K562 (cell line): ENCODE data around the gene GOSR1. TPM values are rescaled to one million over a fixed set of nuclear protein-coding genes. Genes with fewer than 3 reads are reported as not detected.
A peak's percentile ranks its signal among the peaks of the same experiment; 100 is the strongest.

Experiments
- BMI1 ChIP-seq: fragments of 150-350 bp; IDR thresholded peaks from 2 replicates; pipeline ENCODE4 v1.6.1; 2014; ENCODE audit warnings: low read length
- BRD4 ChIP-seq: fragments of 200-600 bp; sonication (generic); IDR thresholded peaks from 2 replicates; pipeline ENCODE4 v1.6.1; 2017; ENCODE audit warnings: inconsistent platforms
- BRF1 ChIP-seq: IDR thresholded peaks from 3 replicates; pipeline ENCODE4 v1.6.1; 2011; ENCODE audit warnings: borderline replicate concordance, mild to moderate bottlenecking; ENCODE audit not compliant: insufficient read length; ENCODE audit errors: extremely low read depth
- CCNT2 ChIP-seq: IDR thresholded peaks from 2 replicates; pipeline ENCODE4 v1.6.1; 2011; ENCODE audit warnings: borderline replicate concordance, low read depth, mild to moderate bottlenecking, moderate library complexity, mixed read lengths, low read length; ENCODE audit not compliant: insufficient read length; ENCODE audit errors: extremely low read depth
- CREB5 ChIP-seq: fragments of 250-450 bp; sonication (Bioruptor Pico); IDR thresholded peaks from 2 replicates; pipeline ENCODE4 v1.5.0; 2020; ENCODE audit warnings: mild to moderate bottlenecking
- ESRRB ChIP-seq: fragments of 250-450 bp; sonication (Bioruptor Pico); IDR thresholded peaks from 2 replicates; pipeline ENCODE4 v1.5.0; 2020; ENCODE audit warnings: mild to moderate bottlenecking, moderate library complexity, borderline replicate concordance
- OTX1 ChIP-seq: fragments of 450-650 bp; formaldehyde crosslinking; IDR thresholded peaks from 2 replicates; pipeline ENCODE4 v1.4.0; 2022; ENCODE audit warnings: mild to moderate bottlenecking
- POLR2AphosphoS2 ChIP-seq: IDR thresholded peaks from 2 replicates; pipeline ENCODE4 v1.6.1; 2012; ENCODE audit warnings: low read length, improper control_type of control experiment
- POLR2H ChIP-seq: IDR thresholded peaks from 2 replicates; pipeline ENCODE4 v1.6.1; 2016; ENCODE audit warnings: missing genetic modification characterization, low read depth, mild to moderate bottlenecking, control low read depth, missing compliant biosample characterization, moderate library complexity
- PYGO2 ChIP-seq: fragments of 450-650 bp; IDR thresholded peaks from 2 replicates; pipeline ENCODE4 v1.6.1; 2016; ENCODE audit warnings: mild to moderate bottlenecking, missing genetic modification characterization, moderate library complexity, missing compliant biosample characterization
- RBFOX2 ChIP-seq: fragments of 200-400 bp; formaldehyde crosslinking; IDR thresholded peaks from 2 replicates; pipeline ENCODE4 v1.6.1; 2017; ENCODE audit warnings: low read depth, mild to moderate bottlenecking, low read length, moderate library complexity
- SIN3B ChIP-seq: fragments of 450-650 bp; IDR thresholded peaks from 2 replicates; pipeline ENCODE4 v1.6.1; 2017; ENCODE audit warnings: low read depth, mild to moderate bottlenecking, moderate library complexity
- TAF7 ChIP-seq: fragments of 450-650 bp; IDR thresholded peaks from 2 replicates; pipeline ENCODE4 v1.6.1; 2016; ENCODE audit warnings: missing genetic modification characterization, missing compliant biosample characterization
- TCF15 ChIP-seq: fragments of 250-450 bp; sonication (Bioruptor Pico); IDR thresholded peaks from 2 replicates; pipeline ENCODE4 v1.8.0; 2022; ENCODE audit warnings: moderate library complexity, mild to moderate bottlenecking, inconsistent platforms
- ZFPM2 ChIP-seq: fragments of 250-450 bp; sonication (Bioruptor Pico); IDR thresholded peaks from 2 replicates; pipeline ENCODE4 v1.5.1; 2022; ENCODE audit warnings: mild to moderate bottlenecking
- ZFX ChIP-seq: sonication (generic); formaldehyde crosslinking; IDR thresholded peaks from 2 replicates; pipeline ENCODE4 v1.8.0; 2022; ENCODE audit warnings: mild to moderate bottlenecking, missing genetic modification reagents, moderate library complexity
- polyA plus RNA-seq, 8 experiments: library from polyadenylated mRNA; depleted of rRNA in 4 of 8; stranded (reverse) in 5 of 8; unstranded in 3 of 8; fragments of >200 nt; fragmentation: Nextera tagmentation in 2 of 8; fragmentation: Illumina TruSeq in 1 of 8; extraction: Ambion mirVana in 2 of 8; extraction: Trizol in 1 of 8; gene quantifications; 2 replicates each; pipeline versions ENCODE4 v1.2.1 to v1.2.3, GENCODE V29; 2011 to 2014; ENCODE audit warnings: inconsistent platforms in 1 of 8, missing spikeins in 1 of 8
- total RNA-seq, 7 experiments: library from RNA; depleted of rRNA in 6 of 7; stranded (reverse); fragments of >200 nt in 6 of 7; fragmentation: Illumina TruSeq in 2 of 7; extraction: Trizol in 2 of 7; gene quantifications; 2 replicates each; pipeline versions ENCODE4 v1.2.1 to v1.2.3, GENCODE V29; 2011 to 2021; ENCODE audit warnings: low replicate concordance in 1 of 7

GOSR1 gene
- total and polyA plus RNA-seq, 9 of the 15 experiments (the other 6 are each of a cell fraction or from before 2014, with no cell fraction given): 17.6 to 95.5 (median 33.3) TPM

GRCh38 chr17:30576326-30576861, 99.2 kb downstream of the GOSR1 start (continued):
- TF ChIP-seq SIN3B: no peak
- no peak for TF ChIP-seq BRD4
- TF ChIP-seq ZFPM2 (CRISPR knock-in tag): no peak
- TF ChIP-seq OTX1: no peak
- TF ChIP-seq TAF7 (tag): no peak
- TF ChIP-seq BRF1: no peak
- TF ChIP-seq BMI1: no peak
- no peak for TF ChIP-seq ESRRB
- TF ChIP-seq TCF15 (CRISPR knock-in tag): no peak
- TF ChIP-seq ZFX: no peak
- no peak for TF ChIP-seq POLR2AphosphoS2
- TF ChIP-seq PYGO2 (tag): no peak
- peak; percentile 77 for TF ChIP-seq RBFOX2
- TF ChIP-seq POLR2H (tag): no peak
- no peak for TF ChIP-seq CREB5
- no peak for TF ChIP-seq CCNT2

Other genes starting within 250 kb of the GOSR1 start
- gene SLC6A4, start 241.7 kb upstream of the GOSR1 start, total RNA-seq (2014; rRNA removed): 0.05 TPM in 1 of 2 replicates, not detected in the other
- gene SLC6A4, start 241.7 kb upstream of the GOSR1 start, total RNA-seq (2014; rRNA removed; fragmentation: Illumina TruSeq; extraction: Trizol): not detected in 2 replicates
- gene SLC6A4, start 241.7 kb upstream of the GOSR1 start, total RNA-seq (2015; rRNA removed; fragmentation: Illumina TruSeq; extraction: Trizol): not detected in 2 replicates
- gene SLC6A4, start 241.7 kb upstream of the GOSR1 start, total RNA-seq (2021): 0.09 TPM in 1 of 2 replicates, not detected in the other
- 0.07 TPM in 1 of 2 replicates, not detected in the other for gene SLC6A4, start 241.7 kb upstream of the GOSR1 start, polyA plus RNA-seq (2011; rRNA removed)
- 0.06 TPM in 1 of 2 replicates, not detected in the other for gene SLC6A4, start 241.7 kb upstream of the GOSR1 start, polyA plus RNA-seq (2014; fragmentation: Illumina TruSeq; extraction: Trizol)
- not detected for gene SLC6A4, start 241.7 kb upstream of the GOSR1 start, polyA plus RNA-seq (2014; fragmentation: Nextera tagmentation; extraction: Ambion mirVana)
- 0.05 TPM in 1 of 2 replicates, not detected in the other for gene SLC6A4, start 241.7 kb upstream of the GOSR1 start, polyA plus RNA-seq (2014; rRNA removed)
- gene BLMH, start 185.5 kb upstream of the GOSR1 start, total RNA-seq (2014; rRNA removed): 54.9 and 61.5 TPM in 2 replicates
- 103 and 110 TPM in 2 replicates for gene BLMH, start 185.5 kb upstream of the GOSR1 start, total RNA-seq (2014; rRNA removed; fragmentation: Illumina TruSeq; extraction: Trizol)
- gene BLMH, start 185.5 kb upstream of the GOSR1 start, total RNA-seq (2015; rRNA removed; fragmentation: Illumina TruSeq; extraction: Trizol): 75.8 and 78.7 TPM in 2 replicates
- gene BLMH, start 185.5 kb upstream of the GOSR1 start, total RNA-seq (2021): 106 and 118 TPM in 2 replicates
- gene BLMH, start 185.5 kb upstream of the GOSR1 start, polyA plus RNA-seq (2011; rRNA removed): 21.3 and 45.3 TPM in 2 replicates
- 103 and 113 TPM in 2 replicates for gene BLMH, start 185.5 kb upstream of the GOSR1 start, polyA plus RNA-seq (2014; fragmentation: Illumina TruSeq; extraction: Trizol)
- gene BLMH, start 185.5 kb upstream of the GOSR1 start, polyA plus RNA-seq (2014; fragmentation: Nextera tagmentation; extraction: Ambion mirVana): 10 to 100 TPM; 26.0 to 38.7 TPM
- 67.3 and 69.7 TPM in 2 replicates for gene BLMH, start 185.5 kb upstream of the GOSR1 start, polyA plus RNA-seq (2014; rRNA removed)
- gene TMIGD1, start 143.4 kb upstream of the GOSR1 start, total RNA-seq (2014; rRNA removed): not detected in 2 replicates
- gene TMIGD1, start 143.4 kb upstream of the GOSR1 start, total RNA-seq (2014; rRNA removed; fragmentation: Illumina TruSeq; extraction: Trizol): not detected in 2 replicates
- not detected in 2 replicates for gene TMIGD1, start 143.4 kb upstream of the GOSR1 start, total RNA-seq (2015; rRNA removed; fragmentation: Illumina TruSeq; extraction: Trizol)
- gene TMIGD1, start 143.4 kb upstream of the GOSR1 start, total RNA-seq (2021): not detected in 2 replicates
- not detected in 2 replicates for gene TMIGD1, start 143.4 kb upstream of the GOSR1 start, polyA plus RNA-seq (2011; rRNA removed)
- gene TMIGD1, start 143.4 kb upstream of the GOSR1 start, polyA plus RNA-seq (2014; fragmentation: Illumina TruSeq; extraction: Trizol): not detected in 2 replicates
- gene TMIGD1, start 143.4 kb upstream of the GOSR1 start, polyA plus RNA-seq (2014; fragmentation: Nextera tagmentation; extraction: Ambion mirVana): not detected
- gene TMIGD1, start 143.4 kb upstream of the GOSR1 start, polyA plus RNA-seq (2014; rRNA removed): not detected in 2 replicates
- gene CPD, start 98.5 kb upstream of the GOSR1 start, total RNA-seq (2014; rRNA removed): 16.2 and 22.4 TPM in 2 replicates
- 21.9 and 26.1 TPM in 2 replicates for gene CPD, start 98.5 kb upstream of the GOSR1 start, total RNA-seq (2014; rRNA removed; fragmentation: Illumina TruSeq; extraction: Trizol)
- gene CPD, start 98.5 kb upstream of the GOSR1 start, total RNA-seq (2015; rRNA removed; fragmentation: Illumina TruSeq; extraction: Trizol): 20.8 and 21.7 TPM in 2 replicates
- gene CPD, start 98.5 kb upstream of the GOSR1 start, total RNA-seq (2021): 21.3 and 24.4 TPM in 2 replicates
- 11.2 and 20.4 TPM in 2 replicates for gene CPD, start 98.5 kb upstream of the GOSR1 start, polyA plus RNA-seq (2011; rRNA removed)
- 16.4 and 16.7 TPM in 2 replicates for gene CPD, start 98.5 kb upstream of the GOSR1 start, polyA plus RNA-seq (2014; fragmentation: Illumina TruSeq; extraction: Trizol)
- 1 to 10 TPM; 4.5 to 4.9 TPM for gene CPD, start 98.5 kb upstream of the GOSR1 start, polyA plus RNA-seq (2014; fragmentation: Nextera tagmentation; extraction: Ambion mirVana)
- 6.9 and 8.6 TPM in 2 replicates for gene CPD, start 98.5 kb upstream of the GOSR1 start, polyA plus RNA-seq (2014; rRNA removed)